HG03196 (cell line): ENCODE results near the gene S100B.

Source experiments
- ATAC-seq: cut with Tn5 transposase; IDR thresholded peaks from one replicate; pipeline ENCODE4 v1.9.1; 2021; ENCODE audit not compliant: unreplicated experiment

S100B gene

GRCh38 chr21:46562472-46562871 is 42.4 kb downstream of the S100B start:
- no peak for ATAC-seq

DNA sequence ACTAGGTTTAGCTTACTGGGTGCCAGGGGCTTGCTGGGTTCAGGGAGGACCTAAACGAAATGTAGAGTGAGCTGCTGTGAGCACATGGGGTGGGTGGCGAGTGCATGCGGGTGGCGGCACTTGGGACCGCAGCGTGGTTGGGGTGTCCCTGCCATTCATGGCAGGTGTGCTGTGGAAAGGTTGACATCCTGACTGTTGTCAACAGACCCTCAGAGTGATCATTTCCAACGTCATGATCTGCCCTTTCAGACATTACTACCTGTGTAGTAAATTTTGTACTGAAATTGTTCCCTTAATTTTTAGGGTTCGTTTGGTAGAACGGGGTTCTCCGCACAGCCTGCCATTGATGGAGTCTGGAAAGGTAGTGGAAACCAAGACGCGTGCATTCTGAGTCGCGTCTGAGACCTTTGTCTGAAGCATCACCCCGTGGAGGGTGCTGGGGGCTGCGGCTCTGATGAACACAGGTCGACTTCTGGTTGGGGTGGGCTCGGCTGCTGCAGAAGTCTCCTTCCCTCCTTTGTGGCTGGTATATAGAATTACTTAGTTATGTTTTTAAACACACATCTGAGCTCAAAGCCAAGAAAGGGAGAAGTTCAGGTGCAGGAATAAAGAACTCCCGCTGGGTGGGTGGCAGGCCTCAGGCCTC is 43.3 kb downstream of the S100B start:
- ATAC-seq: no peak

- no peak for ATAC-seq
These were observed 44.1 kb downstream of the S100B start for GRCh38 chr21:46560568-46561444.

DNA sequence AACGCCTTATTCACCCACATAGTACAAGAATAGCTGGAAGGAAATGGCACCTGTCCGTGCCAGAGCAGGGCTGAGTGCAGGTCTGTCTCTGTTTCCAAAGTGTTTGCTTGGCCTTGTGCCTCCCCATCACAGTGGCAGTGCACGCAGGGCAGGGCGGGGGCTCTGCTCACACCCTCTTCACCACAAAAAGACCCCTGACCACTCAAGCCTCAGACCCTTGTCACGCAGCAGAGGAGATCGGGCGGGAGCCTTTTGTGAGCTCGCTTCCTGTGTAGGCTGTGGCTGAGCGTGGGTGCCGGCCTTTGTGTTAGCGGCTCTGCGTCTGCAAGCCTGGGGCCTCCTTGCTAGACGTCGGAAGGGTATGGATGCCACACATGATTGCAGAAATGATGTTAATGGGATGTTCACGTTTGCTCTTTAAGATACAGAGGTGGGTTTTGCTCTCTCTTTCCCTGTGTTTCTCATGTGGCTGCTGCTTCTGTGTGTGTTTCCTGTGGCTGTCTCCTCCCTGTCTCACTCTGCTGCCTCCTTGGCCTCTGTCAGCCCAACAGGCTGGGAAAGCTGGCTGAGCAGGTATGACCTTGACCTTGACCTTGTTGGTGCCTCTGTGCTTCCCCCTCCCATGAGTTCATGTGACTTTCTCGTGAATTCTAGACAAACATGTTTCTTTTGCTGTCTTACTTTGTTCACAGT is 45.4 kb downstream of the S100B start:
- no peak for ATAC-seq

GRCh38 chr21:46557919-46558392 is 46.9 kb downstream of the S100B start:
- no peak for ATAC-seq

DNA sequence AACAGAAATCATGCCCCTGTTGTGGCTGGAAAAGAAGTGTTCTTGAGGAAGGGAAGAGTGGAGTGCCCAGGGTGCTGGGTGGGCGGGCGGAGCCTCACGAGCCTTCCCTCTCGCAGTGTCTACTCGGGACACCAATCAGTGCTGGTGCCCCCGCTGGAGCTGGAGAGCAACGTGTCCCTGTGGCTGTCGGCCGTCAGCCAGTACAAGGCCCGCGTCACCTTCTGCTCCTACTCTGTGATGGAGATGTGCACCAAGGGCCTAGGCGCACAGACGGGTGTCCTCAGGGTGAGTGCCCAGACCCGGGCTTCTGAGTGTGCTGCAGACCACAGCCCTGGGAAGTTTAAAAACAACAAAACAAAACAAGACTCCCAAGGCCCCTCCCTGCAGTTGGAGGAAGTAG is 47.4 kb downstream of the S100B start:
- no peak for ATAC-seq

DNA sequence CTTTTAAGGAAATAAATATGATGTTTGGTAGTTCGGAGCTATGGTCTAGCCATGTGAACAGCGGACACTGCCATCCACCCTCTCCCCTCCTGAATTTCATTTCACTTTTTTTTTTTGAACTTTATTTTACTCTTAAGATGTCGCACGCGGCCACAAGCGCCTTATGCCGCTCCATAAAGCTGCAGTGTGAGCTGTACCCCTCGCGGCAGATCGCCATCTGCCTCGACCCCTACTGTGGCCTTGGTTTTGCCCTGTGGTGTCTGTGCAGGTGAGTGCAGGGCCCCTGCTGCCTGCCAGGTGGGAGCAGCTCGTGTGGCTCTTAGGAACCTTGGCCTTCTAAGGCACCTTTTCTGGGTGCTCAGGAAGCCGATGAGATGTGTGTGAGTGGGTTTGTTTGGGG is 48.1 kb downstream of the S100B start:
- ATAC-seq: no peak

DNA sequence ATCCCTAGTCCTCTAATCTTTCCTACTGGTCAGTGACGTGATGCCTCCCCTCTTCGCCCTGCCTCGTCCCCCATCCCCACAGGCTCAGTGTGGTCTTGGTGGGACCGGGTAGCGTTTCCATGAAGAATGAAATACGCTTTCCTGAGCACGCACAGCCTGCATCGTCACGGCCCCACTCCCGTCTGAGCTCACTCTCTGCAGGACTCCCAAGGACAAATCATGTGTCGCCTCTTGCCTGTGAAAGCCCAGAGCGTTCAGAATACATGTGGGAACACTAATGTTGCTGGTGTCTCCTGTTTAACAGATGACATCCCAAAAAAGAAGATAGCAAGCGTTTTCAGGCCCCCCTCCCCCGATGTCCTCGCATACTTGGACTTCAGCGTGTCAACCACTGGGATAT is 49.2 kb downstream of the S100B start:
- no peak for ATAC-seq

DNA sequence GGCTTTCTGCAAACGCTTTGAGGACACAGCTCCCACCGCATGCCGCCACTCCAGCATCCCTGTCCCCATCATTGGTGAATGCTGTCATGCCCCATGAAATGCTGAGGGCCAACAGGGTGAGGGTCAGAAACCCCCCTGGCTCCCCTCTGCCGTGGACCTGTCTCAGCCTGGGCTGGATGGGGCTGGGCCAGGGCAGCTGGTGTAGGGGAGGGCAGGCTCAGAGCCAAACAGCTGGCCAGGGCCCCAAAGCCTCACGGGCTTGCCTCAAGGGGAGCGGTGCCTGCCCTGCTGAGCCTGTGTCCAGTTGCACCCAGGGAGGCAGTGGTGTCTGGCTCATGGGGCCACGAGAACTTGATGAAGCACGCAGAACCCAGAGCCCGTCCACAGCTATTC is 49.7 kb downstream of the S100B start:
- ATAC-seq: no peak

GRCh38 chr21:46554431-46555224 is 50.3 kb downstream of the S100B start:
- ATAC-seq: no peak

DNA sequence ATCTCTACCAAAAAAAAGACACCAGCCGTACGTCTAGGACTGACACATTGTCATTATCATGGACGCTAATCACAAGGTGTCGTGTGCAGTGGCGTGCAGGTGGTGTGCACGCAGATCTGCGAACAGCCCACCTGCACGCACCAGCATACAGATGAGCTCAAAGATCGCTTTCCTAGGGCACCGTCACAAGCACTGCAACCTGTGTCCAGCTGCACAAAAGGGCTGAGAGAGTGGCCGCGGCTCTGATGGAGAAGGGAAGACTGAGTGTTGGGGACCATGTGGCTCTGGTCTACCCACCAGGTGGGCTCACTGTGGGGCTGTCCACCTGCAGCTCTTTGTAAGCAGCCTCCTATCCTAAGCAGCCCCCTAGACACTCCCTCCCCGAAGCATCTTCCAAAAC is 50.9 kb downstream of the S100B start:
- ATAC-seq: no peak

DNA sequence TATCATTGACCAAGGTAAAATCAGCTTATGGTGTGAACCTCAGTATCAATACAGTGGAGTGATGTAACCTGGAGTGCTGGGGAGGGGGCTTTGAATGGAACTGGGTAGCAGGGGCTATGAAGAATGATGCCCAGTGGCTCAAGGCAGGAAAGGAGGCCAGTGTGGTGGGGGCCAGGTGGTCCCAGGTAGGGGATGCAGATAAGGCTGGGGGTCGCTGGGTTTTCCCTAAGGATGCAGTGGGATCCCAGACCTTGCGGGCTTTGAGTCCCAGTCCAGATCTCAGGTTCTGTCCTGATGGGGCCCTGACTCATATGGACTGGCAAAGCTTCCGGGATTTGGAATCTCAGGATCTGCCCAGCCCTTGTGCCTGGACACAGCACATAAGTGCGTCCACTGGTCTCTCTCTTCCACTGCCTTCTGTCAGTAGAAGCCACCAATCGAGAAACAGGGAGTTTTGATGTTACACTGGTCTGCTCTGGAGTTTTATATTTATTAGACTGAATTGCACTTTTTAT is 52.0 kb downstream of the S100B start:
- ATAC-seq: no peak

GRCh38 chr21:46552274-46552673 is 52.6 kb downstream of the S100B start:
- no peak for ATAC-seq

DNA sequence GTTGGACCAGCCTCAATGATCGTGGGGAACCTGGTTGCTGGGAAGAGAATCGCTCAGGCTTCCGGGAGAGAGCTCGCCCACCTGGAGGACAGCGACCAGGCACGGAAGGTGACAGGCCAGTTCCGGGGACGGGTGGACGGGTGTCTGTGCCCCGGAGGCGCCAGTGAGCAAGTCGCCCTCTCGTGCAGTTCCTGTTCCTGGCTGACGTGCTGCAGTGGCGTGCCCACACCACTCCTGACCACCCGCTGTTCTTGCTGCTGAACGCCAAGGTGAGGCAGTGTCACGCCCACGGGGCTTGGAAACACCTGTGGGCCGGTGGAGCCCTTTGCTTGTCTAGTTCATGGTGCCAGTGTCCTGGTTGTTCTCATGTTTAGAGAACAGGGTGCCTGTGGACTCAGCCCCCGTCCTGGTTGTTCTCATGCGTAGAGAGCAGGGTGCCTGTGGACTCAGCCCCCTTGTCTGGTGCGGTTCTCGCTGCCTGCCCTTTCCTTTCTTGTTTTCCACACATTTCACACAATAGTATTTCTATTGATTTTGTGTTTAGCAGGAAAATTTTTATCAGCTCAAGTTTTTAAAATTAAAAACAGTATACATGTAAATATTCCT is 53.1 kb downstream of the S100B start:
- ATAC-seq: no peak

- no peak for ATAC-seq
These were observed 54.6 kb downstream of the S100B start for GRCh38 chr21:46550116-46550941.

DNA sequence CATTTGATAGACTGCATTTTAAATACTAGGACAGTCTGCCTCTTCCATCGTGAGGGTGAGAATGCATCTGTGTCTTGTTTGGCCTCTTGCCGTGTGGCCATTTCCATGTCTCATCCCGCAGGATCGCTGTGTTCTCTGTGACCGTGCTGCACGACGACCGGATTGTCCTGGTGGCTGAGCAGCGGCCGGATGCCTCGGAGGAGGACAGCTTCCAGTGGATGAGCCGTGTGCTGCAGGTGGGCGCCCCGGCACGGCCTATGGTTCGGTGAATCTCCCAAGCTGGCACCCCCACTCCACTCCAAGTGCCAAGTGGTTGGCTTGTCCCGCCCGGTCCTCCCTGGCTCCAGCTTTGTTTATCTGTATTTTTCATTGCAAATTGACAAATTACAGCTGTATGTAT is 55.2 kb downstream of the S100B start:
- ATAC-seq: no peak
